K562 (cell line): ENCODE data around the gene DNAAF3.
A peak's percentile ranks its signal among the peaks of the same experiment; 100 is the strongest.

Experiments used
- BHLHE40 ChIP-seq: IDR thresholded peaks from 2 replicates; pipeline ENCODE4 v1.6.1; 2011; ENCODE audit warnings: low read length, improper control_type of control experiment
- CTBP1 ChIP-seq: fragments of 450-650 bp; IDR thresholded peaks from 2 replicates; pipeline ENCODE4 v1.6.1; 2016; ENCODE audit warnings: borderline replicate concordance
- EGR1 ChIP-seq: fragments of 450-650 bp; conservative IDR thresholded peaks from 2 replicates; pipeline ENCODE4 v1.6.1; 2017; ENCODE audit warnings: mild to moderate bottlenecking
- GABPB1 ChIP-seq: sonication (generic); formaldehyde crosslinking; IDR thresholded peaks from 2 replicates; pipeline ENCODE4 v1.8.0; 2022; ENCODE audit warnings: mild to moderate bottlenecking, missing genetic modification reagents
- PHF8 ChIP-seq: fragments of 200-600 bp; sonication (generic); IDR thresholded peaks from 2 replicates; pipeline ENCODE4 v1.6.1; 2012; ENCODE audit warnings: mixed run types, mild to moderate bottlenecking, inconsistent platforms, low read length, moderate library complexity, borderline replicate concordance
- ZNF274 ChIP-seq: IDR thresholded peaks from 2 replicates; pipeline ENCODE4 v1.6.1; 2011; ENCODE audit warnings: low read depth, mild to moderate bottlenecking, low read length, moderate library complexity, borderline replicate concordance
- ZZZ3 ChIP-seq: fragments of 450-650 bp; IDR thresholded peaks from 2 replicates; pipeline ENCODE4 v1.6.1; 2016; ENCODE audit warnings: antibody characterized with exemption, mild to moderate bottlenecking, moderate library complexity

DNA sequence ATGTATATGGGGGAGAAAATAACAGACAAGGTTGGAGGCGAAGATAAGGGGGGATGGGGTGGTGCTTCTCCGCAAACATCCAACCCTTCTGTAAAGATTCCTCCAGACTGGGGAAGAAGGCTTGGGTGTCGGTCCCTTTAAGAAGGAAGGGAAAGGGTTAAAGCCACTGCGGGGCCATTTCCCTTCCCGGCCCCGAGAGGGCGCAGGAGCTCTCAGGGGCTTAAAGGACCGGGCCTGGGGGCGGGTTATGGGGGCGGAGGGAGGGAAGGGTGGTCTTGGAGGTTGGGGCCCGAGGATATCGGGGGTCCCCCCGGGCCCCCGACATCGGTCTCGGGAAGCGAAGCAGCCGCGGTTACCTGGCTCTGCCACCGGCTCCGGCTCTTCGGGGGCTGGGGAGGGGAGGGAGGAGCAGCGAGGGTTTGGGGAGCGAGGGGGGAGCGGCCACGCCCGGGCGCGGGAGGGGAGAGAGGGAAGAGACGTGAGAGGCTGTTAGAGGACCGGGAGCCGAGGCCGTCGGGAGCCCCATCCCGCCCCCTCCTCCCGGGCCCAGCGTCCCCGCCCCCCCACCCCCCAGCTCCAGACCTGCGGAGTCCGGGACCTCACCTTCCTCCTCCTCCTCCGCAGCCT is 20.2 kb downstream of the DNAAF3 start:
- TF ChIP-seq ZNF274 (no peak), CTBP1 (no peak), PHF8 (no peak), GABPB1 (CRISPR knock-in tag) (no peak), ZZZ3 (no peak), EGR1 (peak; percentile 90), BHLHE40 (peak; percentile 22; the same call in 1 of the 2 replicates)
